K562 (cell line): Measurements from ENCODE around the gene OSBPL10. TPM values are rescaled to one million over a fixed set of nuclear protein-coding genes. Genes with fewer than 3 reads are reported as not detected.

Experiments
- ATAC-seq: fragments of 200-7000 bp; cut with Tn5 transposase; 3 replicates; pipeline ENCODE4 v1.9.1; 2020; ENCODE audit warnings: moderate library complexity
- BruUV-seq: library from RNA; stranded (reverse); fragments of 400-500 nt; replicated peaks from 2 replicates; lab custom pipeline; 2021; lab: Mats Ljungman, UMichigan
- CTCF ChIA-PET: fragments of 300-600 bp; formaldehyde crosslinking; extraction: SDS; loops from one replicate; lab custom pipeline; 2021; ENCODE audit warnings: low intra/inter-chr PET ratio; lab: Yijun Ruan, JAX
- POLR2A ChIA-PET: fragments of 300-600, 350-650 bp; sonication (Branson Sonifier 250); formaldehyde crosslinking; extraction: SDS; loops from one replicate; lab custom pipeline; 2021; ENCODE audit warnings: antibody characterized with exemption, inconsistent platforms; lab: Yijun Ruan, JAX
- DNase-seq, 4 experiments: peaks; one replicate each; pipeline versions ENCODE4 v3.0.0 to v3.0.0-alpha.2; 2011 to 2018; ENCODE audit warnings: low spot score in 3 of 4, mixed read lengths in 3 of 4; ENCODE audit errors: extremely low read depth in 1 of 4
- FAIRE-seq: peaks from 2 replicates; lab custom pipeline; 2011; peaks lifted over from hg19 to GRCh38; lab: Jason Lieb, UNC
- H2AFZ ChIP-seq: 2 replicates; pipeline ENCODE4 v1.6.0; 2011; ENCODE audit warnings: low read depth, low read length, control low read depth, inconsistent platforms
- H3K27ac ChIP-seq: fragments of 200-600 bp; 3 replicates; pipeline ENCODE4 v1.8.0; 2011; ENCODE audit warnings: low read depth, mild to moderate bottlenecking, control low read depth, inconsistent platforms, low read length, moderate library complexity, mixed read lengths; ENCODE audit errors: extremely low read depth
- H3K27me3 ChIP-seq, 2 experiments: fragments of 300-600 bp in 1 of 2; 2 replicates in 1 of 2; 3 replicates in 1 of 2; pipeline versions ENCODE4 v1.6.0 to v1.8.0; 2011; ENCODE audit warnings: inconsistent platforms in 2 of 2, low read length in 2 of 2, mild to moderate bottlenecking in 1 of 2, mixed read lengths in 1 of 2, moderate library complexity in 1 of 2; ENCODE audit not compliant: control insufficient read depth in 2 of 2, insufficient read depth in 2 of 2
- H3K36me3 ChIP-seq: fragments of 300-600 bp; 3 replicates; pipeline ENCODE4 v1.8.0; 2011; ENCODE audit warnings: mild to moderate bottlenecking, low read length, inconsistent platforms; ENCODE audit not compliant: control insufficient read depth, insufficient read depth
- H3K4me1 ChIP-seq, 2 experiments: fragments of 200-600 bp in 1 of 2; replicated peaks in 1 of 2; 2 replicates in 1 of 2; 3 replicates in 1 of 2; pipeline versions ENCODE4 v1.5.1 to v1.8.0; 2011; ENCODE audit warnings: inconsistent platforms in 2 of 2, low read length in 2 of 2, mild to moderate bottlenecking in 1 of 2, mixed read lengths in 1 of 2, moderate library complexity in 1 of 2; ENCODE audit not compliant: control insufficient read depth in 2 of 2, insufficient read depth in 2 of 2
- H3K4me2 ChIP-seq: 2 replicates; pipeline ENCODE4 v1.6.1; 2011; ENCODE audit warnings: low read length, control low read depth, inconsistent platforms, mixed read lengths; ENCODE audit not compliant: insufficient read depth
- H3K4me3 ChIP-seq: fragments of 200-600 bp; sonication (generic), shearing (Covaris generic); 2 replicates; pipeline ENCODE4 v1.5.1; 2016; ENCODE audit warnings: control low read depth, inconsistent platforms
- H3K79me2 ChIP-seq: fragments of 200-600 bp; 3 replicates; pipeline ENCODE4 v1.8.0; 2011; ENCODE audit warnings: low read length, inconsistent platforms; ENCODE audit not compliant: control insufficient read depth, insufficient read depth
- H3K9ac ChIP-seq, 2 experiments: 2 replicates each; pipeline versions ENCODE4 v1.6.0 to v1.6.1; 2011; ENCODE audit warnings: low read depth in 2 of 2, low read length in 2 of 2, control low read depth in 1 of 2, inconsistent platforms in 1 of 2, mild to moderate bottlenecking in 1 of 2, mixed read lengths in 1 of 2; ENCODE audit not compliant: insufficient read depth in 1 of 2
- H3K9me1 ChIP-seq: one replicate; pipeline ENCODE4 v1.6.0; 2011; ENCODE audit warnings: inconsistent platforms, mild to moderate bottlenecking, low read length, moderate library complexity; ENCODE audit not compliant: control insufficient read depth, insufficient read depth
- H3K9me3 ChIP-seq: replicated peaks from 2 replicates; pipeline ENCODE4 v1.5.1; 2011; ENCODE audit warnings: low read depth, low read length, inconsistent platforms; ENCODE audit not compliant: control insufficient read depth, insufficient read depth
- H4K20me1 ChIP-seq: replicated peaks from 2 replicates; pipeline ENCODE4 v1.6.1; 2011; ENCODE audit warnings: low read length, inconsistent platforms, mixed read lengths; ENCODE audit not compliant: control insufficient read depth, insufficient read depth
- FOXA1 ChIP-seq: fragments of 450-650 bp; IDR thresholded peaks from 2 replicates; pipeline ENCODE4 v1.6.1; 2016; ENCODE audit warnings: mild to moderate bottlenecking, borderline replicate concordance
- FOXK1 ChIP-seq: sonication (generic); formaldehyde crosslinking; IDR thresholded peaks from 2 replicates; pipeline ENCODE4 v1.8.0; 2022; ENCODE audit warnings: missing genetic modification reagents, mild to moderate bottlenecking, borderline replicate concordance
- HDAC1 ChIP-seq, 2 experiments: fragments of 450-650 bp; IDR thresholded peaks; 2 replicates each; pipeline ENCODE4 v1.6.1; 2016 to 2017; ENCODE audit warnings: inconsistent platforms in 1 of 2, mild to moderate bottlenecking in 1 of 2, moderate library complexity in 1 of 2
- MAFG ChIP-seq: fragments of 450-650 bp; conservative IDR thresholded peaks from 2 replicates; pipeline ENCODE4 v1.6.1; 2016; ENCODE audit warnings: missing genetic modification characterization, missing compliant biosample characterization
- XRCC5 ChIP-seq: fragments of 200-400 bp; formaldehyde crosslinking; IDR thresholded peaks from 2 replicates; pipeline ENCODE4 v1.6.1; 2017; ENCODE audit warnings: low read depth, mild to moderate bottlenecking, low read length
- YBX1 ChIP-seq: fragments of 450-650 bp; IDR thresholded peaks from 2 replicates; pipeline ENCODE4 v1.7.1; 2016; ENCODE audit warnings: mild to moderate bottlenecking
- ZNF224 ChIP-seq: sonication (generic); formaldehyde crosslinking; IDR thresholded peaks from 2 replicates; pipeline ENCODE4 v1.8.0; 2022; ENCODE audit warnings: mild to moderate bottlenecking, missing genetic modification reagents
- WGBS: fragments of 100-300 bp; shearing (Covaris generic); methylation state at CpG from one replicate; pipeline ENCODE4 v1.1.6; 2016; ENCODE audit warnings: low coverage, mixed read lengths; ENCODE audit not compliant: insufficient coverage; ENCODE audit errors: missing lambda C conversion rate; 5-methylcytosine and 5-hydroxymethylcytosine counted together
- in situ Hi-C: fragments of 300-500 bp; cut with MboI; formaldehyde crosslinking; loops from 4 replicates; pipeline ENCODE4 v1.15.0; 2018; ENCODE audit warnings: inconsistent platforms, mixed read lengths
- intact Hi-C: fragments of 100-400 bp; cut with micrococcal nuclease; formaldehyde crosslinking; loops from 2 replicates; pipeline ENCODE4 v1.14.2; 2022
- polyA plus RNA-seq, 8 experiments: library from polyadenylated mRNA; depleted of rRNA in 4 of 8; stranded (reverse) in 5 of 8; unstranded in 3 of 8; fragments of >200 nt; fragmentation: Nextera tagmentation in 2 of 8; fragmentation: Illumina TruSeq in 1 of 8; extraction: Ambion mirVana in 2 of 8; extraction: Trizol in 1 of 8; gene quantifications; 2 replicates each; pipeline versions ENCODE4 v1.2.1 to v1.2.3, GENCODE V29; 2011 to 2014; ENCODE audit warnings: inconsistent platforms in 1 of 8, missing spikeins in 1 of 8
- total RNA-seq, 7 experiments: library from RNA; depleted of rRNA in 6 of 7; stranded (reverse); fragments of >200 nt in 6 of 7; fragmentation: Illumina TruSeq in 2 of 7; extraction: Trizol in 2 of 7; gene quantifications; 2 replicates each; pipeline versions ENCODE4 v1.2.1 to v1.2.3, GENCODE V29; 2011 to 2021; ENCODE audit warnings: low replicate concordance in 1 of 7
- TF ChIP-seq, protein P1 (sequence below): fragments of 450-650 bp; formaldehyde crosslinking; IDR thresholded peaks from 2 replicates; pipeline ENCODE4 v1.4.0; 2022; ENCODE audit warnings: mild to moderate bottlenecking, moderate library complexity
- TF ChIP-seq, protein P2 (sequence below): fragments of 250-450 bp; sonication (Bioruptor Pico); IDR thresholded peaks from 2 replicates; pipeline ENCODE4 v1.5.0; 2022; ENCODE audit warnings: mild to moderate bottlenecking
- TF ChIP-seq, protein P3 (sequence below), 2 experiments: fragments of 450-650 bp; IDR thresholded peaks; 2 replicates each; pipeline ENCODE4 v1.6.1; 2016; ENCODE audit warnings: mild to moderate bottlenecking in 2 of 2, borderline replicate concordance in 1 of 2, low read depth in 1 of 2, moderate library complexity in 1 of 2

OSBPL10 gene
- total and polyA plus RNA-seq, 9 of the 15 experiments (the other 6 are each of a cell fraction or from before 2014, with no cell fraction given): 0.03 to 0.19 (median 0.14) TPM; not detected in 2

DNA sequence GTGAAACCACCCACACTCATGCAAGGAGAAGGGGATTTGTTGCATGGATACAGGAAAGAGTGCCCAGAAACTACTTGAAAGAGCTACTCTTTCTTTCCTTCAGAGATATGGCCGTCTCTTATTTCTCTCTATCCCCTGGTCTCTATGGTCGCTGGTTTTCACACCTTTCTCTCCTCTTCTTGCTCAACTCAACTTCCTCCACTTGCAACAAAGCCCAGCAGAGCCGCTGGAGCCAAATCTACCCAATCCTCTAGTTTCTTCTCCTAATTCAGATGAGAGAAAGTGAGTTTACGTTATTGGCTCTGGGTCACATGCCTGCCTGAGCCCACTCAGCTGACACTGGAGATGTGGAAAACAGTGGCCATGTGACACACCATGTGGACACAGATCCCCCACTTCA, 215.2 kb downstream of the OSBPL10 start:
- Histone ChIP-seq H3K9ac (no peak overlapping the region), H3K4me2 (no peak overlapping the region), H3K27ac (no peak overlapping the region), H3K4me3 (no peak overlapping the region), H3K36me3 (no peaks in the 10 kb centered on the region), H3K4me1 (no peaks in the 10 kb centered on the region; a peak in 2 of 5 replicates), H3K27me3 (peaks cover 0 to 5% of the 10 kb centered on the region in 2 experiments; a peak in 1 of 5 replicates), H4K20me1 (no peaks in the 10 kb centered on the region), H3K9me3 (no peaks in the 10 kb centered on the region), H3K9me1 (no peaks in the 10 kb centered on the region), H2AFZ (no peak overlapping the region), H3K79me2 (no peaks in the 10 kb centered on the region)
- FAIRE-seq (no peak), DNase-seq (no peak), ATAC-seq (no peak)
- in situ Hi-C loops (loop anchor here (25.0 kb wide), 1 partner anchor 979 kb away; no protein-coding TSS in a partner anchor), intact Hi-C loops (loop anchor here (5.0 to 10.0 kb wide), 3 partner anchors 311 to 1754 kb away; no protein-coding TSS in a partner anchor)
- no TSS peak for BruUV-seq
- CTCF ChIA-PET: no interaction called here
- POLR2A ChIA-PET: interaction anchor here (0.9 to 1.6 kb wide), 3 partner anchors 9 to 39 kb away, joined by 3 to 7 read pairs (median 5); no protein-coding TSS in a partner anchor
- 8% methylated on average over 4 of the region's 4 CpGs for WGBS
- TF ChIP-seq HDAC1 (IDR thresholded peaks at IDR 0.05) (no peak), FOXK1 (CRISPR knock-in tag) (no peak), XRCC5 (no peak), MAFG (tag) (no peak), YBX1 (no peak), ZNF224 (no peak), FOXA1 (no peak)
- TF ChIP-seq, protein P1, sequence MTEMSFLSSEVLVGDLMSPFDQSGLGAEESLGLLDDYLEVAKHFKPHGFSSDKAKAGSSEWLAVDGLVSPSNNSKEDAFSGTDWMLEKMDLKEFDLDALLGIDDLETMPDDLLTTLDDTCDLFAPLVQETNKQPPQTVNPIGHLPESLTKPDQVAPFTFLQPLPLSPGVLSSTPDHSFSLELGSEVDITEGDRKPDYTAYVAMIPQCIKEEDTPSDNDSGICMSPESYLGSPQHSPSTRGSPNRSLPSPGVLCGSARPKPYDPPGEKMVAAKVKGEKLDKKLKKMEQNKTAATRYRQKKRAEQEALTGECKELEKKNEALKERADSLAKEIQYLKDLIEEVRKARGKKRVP (CRISPR knock-in tag): no peak
- TF ChIP-seq, protein P2, sequence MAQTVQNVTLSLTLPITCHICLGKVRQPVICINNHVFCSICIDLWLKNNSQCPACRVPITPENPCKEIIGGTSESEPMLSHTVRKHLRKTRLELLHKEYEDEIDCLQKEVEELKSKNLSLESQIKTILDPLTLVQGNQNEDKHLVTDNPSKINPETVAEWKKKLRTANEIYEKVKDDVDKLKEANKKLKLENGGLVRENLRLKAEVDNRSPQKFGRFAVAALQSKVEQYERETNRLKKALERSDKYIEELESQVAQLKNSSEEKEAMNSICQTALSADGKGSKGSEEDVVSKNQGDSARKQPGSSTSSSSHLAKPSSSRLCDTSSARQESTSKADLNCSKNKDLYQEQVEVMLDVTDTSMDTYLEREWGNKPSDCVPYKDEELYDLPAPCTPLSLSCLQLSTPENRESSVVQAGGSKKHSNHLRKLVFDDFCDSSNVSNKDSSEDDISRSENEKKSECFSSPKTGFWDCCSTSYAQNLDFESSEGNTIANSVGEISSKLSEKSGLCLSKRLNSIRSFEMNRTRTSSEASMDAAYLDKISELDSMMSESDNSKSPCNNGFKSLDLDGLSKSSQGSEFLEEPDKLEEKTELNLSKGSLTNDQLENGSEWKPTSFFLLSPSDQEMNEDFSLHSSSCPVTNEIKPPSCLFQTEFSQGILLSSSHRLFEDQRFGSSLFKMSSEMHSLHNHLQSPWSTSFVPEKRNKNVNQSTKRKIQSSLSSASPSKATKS (CRISPR knock-in tag): no peak
- TF ChIP-seq, protein P3, sequence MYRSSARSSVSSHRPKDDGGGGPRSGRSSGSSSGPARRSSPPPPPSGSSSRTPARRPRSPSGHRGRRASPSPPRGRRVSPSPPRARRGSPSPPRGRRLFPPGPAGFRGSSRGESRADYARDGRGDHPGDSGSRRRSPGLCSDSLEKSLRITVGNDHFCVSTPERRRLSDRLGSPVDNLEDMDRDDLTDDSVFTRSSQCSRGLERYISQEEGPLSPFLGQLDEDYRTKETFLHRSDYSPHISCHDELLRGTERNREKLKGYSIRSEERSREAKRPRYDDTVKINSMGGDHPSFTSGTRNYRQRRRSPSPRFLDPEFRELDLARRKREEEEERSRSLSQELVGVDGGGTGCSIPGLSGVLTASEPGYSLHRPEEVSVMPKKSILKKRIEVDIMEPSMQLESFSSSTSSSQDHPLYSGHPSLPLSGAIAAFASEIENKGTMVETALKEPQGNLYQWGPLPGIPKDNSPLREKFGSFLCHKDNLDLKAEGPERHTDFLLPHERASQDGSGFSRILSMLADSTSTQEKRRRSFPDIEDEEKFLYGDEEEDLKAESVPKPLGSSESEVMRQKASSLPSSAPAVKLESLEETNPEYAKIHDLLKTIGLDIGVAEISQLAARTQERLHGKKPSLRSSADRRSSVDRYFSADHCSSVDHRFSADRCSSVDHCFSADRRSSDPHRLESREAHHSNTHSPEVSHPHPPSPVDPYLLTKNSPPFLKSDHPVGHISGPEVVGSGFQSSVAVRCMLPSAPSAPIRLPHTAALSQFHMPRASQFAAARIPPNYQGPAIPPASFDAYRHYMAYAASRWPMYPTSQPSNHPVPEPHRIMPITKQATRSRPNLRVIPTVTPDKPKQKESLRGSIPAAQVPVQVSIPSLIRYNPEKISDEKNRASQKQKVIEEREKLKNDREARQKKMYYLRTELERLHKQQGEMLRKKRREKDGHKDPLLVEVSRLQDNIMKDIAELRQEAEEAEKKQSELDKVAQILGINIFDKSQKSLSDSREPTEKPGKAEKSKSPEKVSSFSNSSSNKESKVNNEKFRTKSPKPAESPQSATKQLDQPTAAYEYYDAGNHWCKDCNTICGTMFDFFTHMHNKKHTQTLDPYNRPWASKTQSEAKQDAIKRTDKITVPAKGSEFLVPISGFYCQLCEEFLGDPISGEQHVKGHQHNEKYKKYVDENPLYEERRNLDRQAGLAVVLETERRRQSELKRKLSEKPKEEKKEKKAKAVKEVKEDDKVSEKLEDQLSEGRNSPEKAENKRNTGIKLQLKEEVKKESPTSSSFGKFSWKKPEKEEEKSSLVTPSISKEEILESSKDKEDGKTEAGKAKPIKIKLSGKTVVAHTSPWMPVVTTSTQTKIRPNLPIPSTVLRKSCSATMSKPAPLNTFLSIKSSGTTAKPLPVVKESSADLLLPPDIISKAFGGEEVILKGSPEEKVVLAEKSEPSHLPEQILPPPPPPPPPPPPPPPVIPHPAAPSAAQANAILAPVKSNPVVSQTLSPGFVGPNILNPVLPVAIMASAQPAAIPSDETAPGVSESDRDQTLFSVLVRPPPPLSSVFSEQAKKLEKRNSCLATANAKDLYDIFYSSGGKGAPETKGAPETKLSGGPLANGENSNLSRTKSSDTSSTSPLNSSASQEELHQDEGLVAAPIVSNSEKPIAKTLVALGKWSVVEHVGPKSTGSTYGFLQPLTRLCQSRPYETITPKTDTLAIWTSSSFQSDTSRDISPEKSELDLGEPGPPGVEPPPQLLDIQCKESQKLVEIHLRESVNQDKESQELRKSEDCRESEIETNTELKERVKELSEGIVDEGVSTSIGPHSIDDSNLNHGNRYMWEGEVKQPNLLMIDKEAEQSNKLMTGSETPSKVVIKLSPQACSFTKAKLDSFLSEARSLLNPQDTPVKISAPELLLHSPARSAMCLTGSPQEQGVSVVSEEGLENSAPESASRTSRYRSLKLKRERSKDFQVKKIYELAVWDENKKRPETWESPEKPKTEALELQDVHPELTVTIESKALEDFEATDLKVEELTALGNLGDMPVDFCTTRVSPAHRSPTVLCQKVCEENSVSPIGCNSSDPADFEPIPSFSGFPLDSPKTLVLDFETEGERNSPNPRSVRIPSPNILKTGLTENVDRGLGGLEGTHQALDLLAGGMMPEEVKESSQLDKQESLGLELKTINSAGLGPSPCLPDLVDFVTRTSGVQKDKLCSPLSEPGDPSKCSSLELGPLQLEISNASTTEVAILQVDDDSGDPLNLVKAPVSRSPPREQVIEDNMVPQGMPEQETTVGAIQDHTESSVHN (IDR thresholded peaks at IDR 0.05; ENCODE audit: borderline replicate concordance in 1 of 2, low read depth in 1 of 2): no peak
